HG03558 (cell line): ENCODE data around the gene MEI1.
"Not testable (repeated sequence)": the region's sequence is repeated elsewhere in the genome, so short reads cannot be mapped to it uniquely, and the experiment has no call there.

Experiments
- ATAC-seq: cut with Tn5 transposase; IDR thresholded peaks from one replicate; pipeline ENCODE4 v1.9.1; 2021; ENCODE audit warnings: moderate number of reproducible peaks; ENCODE audit not compliant: unreplicated experiment; ENCODE audit errors: extremely low read depth

Gene MEI1

DNA sequence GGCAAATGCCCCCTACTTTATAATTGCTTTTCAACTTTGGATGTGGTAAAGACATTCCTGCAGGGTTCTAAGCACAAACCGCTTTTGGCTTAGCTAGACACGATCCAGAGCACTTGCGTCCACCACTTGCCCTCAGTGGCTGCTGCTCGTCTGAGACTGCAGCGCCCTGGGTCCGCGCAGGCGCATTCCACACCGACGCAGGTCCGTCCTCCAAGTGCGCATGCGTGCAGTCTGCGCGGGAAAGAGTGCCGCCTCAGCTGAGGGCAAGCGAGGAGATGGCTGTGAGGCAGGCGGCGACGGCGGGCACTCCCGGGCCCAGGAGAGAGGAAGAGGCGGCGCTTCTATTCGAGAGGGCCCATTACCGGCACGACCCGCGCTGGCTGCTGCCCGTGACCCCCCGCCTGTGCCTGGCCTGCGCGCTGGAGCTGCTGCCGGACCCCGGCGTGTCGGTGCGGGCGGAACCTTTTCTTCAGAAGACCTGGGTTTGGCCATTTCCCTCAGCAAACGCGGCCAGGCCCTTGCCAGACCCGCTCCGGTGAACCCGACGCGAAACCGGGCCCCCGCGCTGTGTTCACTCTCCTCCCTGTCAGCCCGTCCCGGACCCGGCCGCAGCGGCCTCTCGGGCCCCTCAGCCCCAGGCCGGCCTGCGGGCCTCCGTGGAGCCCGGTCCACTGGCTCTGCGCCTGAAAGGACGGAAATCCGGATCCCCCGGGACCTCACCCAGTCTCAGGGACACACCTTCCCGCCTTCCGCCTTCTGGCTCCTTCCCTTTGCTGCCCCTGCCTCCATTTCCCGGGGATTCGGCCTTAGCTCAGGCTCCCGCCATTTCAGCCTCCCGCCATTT, at the start of gene MEI1:
Gene MEI1 (plus strand): TSS at position 240 of the 844 bp plus-strand sequence. CDS start 36 bp downstream, at position 276.
- no peak for ATAC-seq

DNA sequence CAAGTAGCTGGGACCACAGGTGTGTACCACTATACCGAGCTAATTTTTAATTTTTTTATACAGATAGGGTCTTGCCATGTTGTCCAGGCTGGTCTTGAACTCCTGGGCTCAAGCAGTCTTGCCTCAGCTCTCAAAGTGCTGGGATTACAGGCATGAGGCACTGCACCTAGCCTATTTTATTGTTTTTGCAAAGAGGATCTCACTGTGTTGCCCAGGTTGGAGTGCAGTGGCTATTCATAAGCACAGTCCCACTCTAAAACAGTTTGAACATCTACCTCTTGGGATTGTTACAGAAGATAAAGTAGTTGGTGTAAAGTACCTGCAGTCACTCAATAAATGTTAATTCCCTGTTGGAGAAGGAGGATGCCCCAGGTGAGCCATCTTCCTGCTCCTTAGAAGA, 49.1 kb upstream of the MEI1 start:
- ATAC-seq: no peak

GRCh38 chr22:41650821-41651220, 48.5 kb upstream of the MEI1 start:
- ATAC-seq: no peak

GRCh38 chr22:41654322-41654721, 45.0 kb upstream of the MEI1 start:
- ATAC-seq: no peak

- no peak for ATAC-seq
Measured at GRCh38 chr22:41656556-41656955, 42.7 kb upstream of the MEI1 start.

DNA sequence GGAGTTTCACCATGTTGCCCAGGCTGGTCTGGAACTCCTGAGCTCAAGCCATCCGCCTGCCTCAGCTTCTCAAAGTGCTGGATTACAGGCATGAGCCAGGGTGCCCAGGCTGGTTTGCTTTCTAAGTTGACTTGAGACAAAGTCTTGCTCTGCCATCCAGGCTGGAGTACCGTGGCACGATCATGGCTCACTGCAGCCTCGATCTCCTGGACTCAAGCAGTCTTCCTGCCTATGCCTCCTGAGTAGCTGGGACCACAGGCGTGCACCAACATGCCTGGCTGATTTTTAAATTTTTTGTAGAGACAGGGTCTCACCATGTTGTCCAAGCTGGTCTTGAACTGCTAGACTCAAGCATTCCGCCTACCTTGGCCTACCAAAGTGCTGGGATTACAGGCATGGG, 41.6 kb upstream of the MEI1 start:
- ATAC-seq: no peak

DNA sequence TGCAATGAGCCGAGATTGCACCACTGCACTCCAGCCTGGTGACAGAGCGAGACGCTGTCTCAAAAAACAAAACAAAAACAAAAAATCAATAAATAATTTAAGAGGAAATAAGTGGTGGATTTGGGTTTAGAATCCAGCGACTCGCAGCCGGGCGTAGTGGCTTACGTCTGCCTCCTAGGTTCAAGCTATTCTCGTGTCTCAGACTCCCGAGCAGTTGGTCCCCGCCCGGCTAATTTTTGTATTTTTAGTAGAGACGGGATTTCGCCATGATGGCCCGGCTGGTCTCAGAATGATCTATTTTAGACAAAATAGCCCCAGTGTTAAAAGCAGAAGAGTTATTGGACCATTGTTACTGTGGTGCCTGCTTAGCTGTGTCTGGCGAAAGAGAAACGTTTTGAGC, 40.4 kb upstream of the MEI1 start:
- no peak for ATAC-seq

DNA sequence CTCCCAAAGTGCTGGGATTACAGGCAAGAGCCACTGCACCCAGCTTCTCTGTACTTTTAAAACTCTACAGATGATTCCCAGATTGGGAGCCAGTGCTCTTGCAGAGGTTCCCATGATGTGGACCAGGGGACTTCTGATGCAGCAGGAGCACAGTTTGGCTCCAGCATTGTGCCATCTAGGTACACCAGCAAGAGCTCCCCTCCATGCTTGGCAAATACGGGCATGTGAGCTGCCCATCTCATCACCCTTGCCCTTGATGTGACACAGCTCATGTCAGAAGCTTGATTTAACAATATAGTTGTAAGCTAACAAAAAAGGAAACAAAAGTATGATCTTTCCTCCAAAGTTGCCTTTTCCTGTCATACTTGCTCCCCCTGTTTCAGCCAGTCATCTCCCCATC, 39.4 kb upstream of the MEI1 start:
- no peak for ATAC-seq

DNA sequence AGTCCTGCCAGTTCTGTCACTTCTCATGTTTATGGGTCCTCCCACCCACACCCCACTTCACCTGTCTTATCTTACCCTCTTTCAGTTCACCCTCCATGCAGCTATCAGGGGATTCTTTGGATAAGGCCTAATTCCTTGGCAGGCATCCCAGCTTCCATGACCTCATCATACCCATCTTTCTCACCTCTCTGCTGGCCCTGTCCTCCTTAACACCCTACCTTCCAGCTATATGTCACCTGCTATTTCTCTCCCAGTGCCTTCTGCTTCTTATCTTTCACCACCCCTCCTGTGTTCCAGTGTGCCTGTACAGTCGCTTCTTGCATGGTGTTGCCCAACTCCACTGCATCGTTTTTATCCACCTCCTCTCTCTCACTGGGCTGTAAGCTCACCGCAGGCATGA, 38.9 kb upstream of the MEI1 start:
- ATAC-seq: no peak

DNA sequence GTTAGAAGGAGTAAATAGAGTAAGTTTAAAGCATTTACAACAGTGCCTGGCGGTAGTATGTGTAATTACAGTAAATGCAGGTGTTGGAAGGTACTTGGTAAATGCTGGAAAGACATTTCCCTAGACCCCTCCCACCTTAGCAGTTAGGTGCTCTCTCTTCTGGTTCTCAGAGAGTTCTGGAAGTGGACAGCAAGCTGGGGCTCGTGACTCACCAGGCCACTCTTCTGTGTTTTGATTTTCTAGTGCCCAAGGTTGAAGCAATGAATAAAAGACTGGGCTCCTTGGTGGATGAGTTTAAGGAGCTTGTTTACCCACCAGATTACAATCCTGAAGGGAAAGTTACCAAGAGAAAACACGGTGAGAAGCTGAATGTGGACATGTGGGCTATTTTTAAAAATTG, 38.2 kb upstream of the MEI1 start:
- no peak for ATAC-seq

DNA sequence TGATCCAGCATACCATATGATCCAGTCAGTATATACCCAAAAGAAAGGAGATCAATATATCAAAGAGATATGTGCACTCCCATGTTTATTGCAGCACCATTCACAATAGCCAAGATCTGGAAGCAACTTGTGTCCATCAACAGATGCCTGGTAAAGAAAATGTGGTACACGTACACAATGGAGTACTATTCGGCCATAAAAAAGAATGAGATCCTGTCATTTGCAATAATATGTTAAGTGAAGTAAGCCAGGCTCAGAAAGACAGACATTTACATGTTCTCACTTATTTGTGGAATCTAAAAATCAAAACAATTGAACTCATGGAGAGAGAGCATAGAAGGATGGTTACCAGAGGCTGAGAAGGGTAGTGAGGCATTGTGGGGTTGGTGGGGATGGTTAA, 37.6 kb upstream of the MEI1 start:
- no peak for ATAC-seq

DNA sequence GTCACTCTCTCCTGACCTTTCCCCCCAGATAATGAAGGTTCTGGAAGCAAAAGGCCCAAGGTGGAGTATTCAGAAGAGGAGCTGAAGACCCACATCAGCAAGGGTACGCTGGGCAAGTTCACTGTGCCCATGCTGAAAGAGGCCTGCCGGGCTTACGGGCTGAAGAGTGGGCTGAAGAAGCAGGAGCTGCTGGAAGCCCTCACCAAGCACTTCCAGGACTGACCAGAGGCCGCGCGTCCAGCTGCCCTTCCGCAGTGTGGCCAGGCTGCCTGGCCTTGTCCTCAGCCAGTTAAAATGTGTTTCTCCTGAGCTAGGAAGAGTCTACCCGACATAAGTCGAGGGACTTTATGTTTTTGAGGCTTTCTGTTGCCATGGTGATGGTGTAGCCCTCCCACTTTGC, 35.7 kb upstream of the MEI1 start:
- not testable (repeated sequence) for ATAC-seq

DNA sequence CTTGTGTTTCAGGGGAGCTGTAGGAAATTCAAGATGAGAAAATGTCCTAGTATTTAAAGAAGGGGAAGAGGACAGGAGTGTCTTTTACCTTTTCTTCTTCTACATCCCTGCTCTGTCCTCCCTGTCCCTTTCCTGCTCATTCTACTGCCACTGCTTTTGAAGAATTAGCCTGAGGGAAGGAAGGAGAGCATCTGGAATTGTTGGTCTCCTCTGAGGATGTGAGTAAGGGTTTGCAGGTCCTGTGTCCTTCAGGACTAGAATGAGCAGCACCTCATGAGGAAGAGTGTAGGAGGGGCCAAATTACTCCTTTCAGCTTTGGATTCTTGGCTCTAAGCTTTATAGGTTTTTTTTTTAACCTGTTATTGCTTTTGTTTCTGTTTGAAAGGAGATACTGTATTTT, 34.8 kb upstream of the MEI1 start:
- no peak for ATAC-seq

DNA sequence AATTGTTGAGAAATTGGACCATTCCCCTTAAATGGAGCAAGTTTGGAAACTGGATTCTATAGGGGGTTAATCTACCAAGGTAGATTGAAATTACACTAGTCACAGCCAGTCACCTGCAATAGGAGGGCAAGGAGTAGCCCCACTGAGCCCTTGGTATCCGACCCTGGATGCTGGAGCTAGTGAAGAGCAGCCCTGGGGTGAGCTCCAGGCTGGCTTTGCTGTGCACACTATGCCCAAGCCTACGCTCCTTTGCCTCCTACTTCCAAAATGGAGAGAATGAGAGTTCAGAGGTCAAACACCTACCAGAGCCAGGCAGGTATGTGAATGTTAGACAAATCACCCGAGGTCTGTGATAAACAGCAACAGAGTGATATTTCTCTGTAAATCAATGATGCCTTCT, 34.4 kb upstream of the MEI1 start:
- no peak for ATAC-seq

- no peak for ATAC-seq
Measured at GRCh38 chr22:41668971-41669911, 30.1 kb upstream of the MEI1 start.

- ATAC-seq: not testable (repeated sequence)
Measured at GRCh38 chr22:41672096-41672495, 27.2 kb upstream of the MEI1 start.

GRCh38 chr22:41672780-41673509, 26.4 kb upstream of the MEI1 start:
- no peak for ATAC-seq

GRCh38 chr22:41674846-41675340, 24.4 kb upstream of the MEI1 start:
- ATAC-seq: no peak

DNA sequence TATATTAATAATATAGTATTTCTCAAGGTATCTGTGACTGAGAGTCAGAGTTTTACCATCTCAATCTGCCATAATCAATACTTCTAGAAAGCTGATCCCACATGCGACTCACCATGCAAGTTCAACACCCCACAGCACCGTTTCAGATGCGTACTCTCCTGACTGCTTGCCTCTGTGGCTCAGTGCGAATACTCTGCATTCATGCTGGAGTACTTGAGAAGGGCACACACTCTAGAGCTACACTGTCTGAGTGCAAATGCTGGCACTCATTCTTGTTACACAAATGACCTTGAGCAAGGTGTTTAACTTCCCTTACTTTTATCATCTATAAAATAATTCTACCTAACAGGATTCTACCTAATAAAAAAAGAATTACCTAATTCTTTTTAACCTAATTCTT, 23.2 kb upstream of the MEI1 start:
- no peak for ATAC-seq

- no peak for ATAC-seq
Measured at GRCh38 chr22:41681616-41682015, 17.7 kb upstream of the MEI1 start.
